HG02763 (cell line): ENCODE data around the gene CTNNBL1.
A peak's percentile ranks its signal among the peaks of the same experiment; 100 is the strongest.

ENCODE experiments used
- ATAC-seq: cut with Tn5 transposase; IDR thresholded peaks from one replicate; pipeline ENCODE4 v1.9.1; 2021; ENCODE audit warnings: mild to moderate bottlenecking, moderate library complexity; ENCODE audit not compliant: unreplicated experiment

CTNNBL1 gene

GRCh38 chr20:37913567-37914366, 219.9 kb downstream of the CTNNBL1 start:
- ATAC-seq = no peak

- ATAC-seq = no peak
Observed at GRCh38 chr20:37914367-37914671, 220.5 kb downstream of the CTNNBL1 start.

- ATAC-seq = no peak
Observed at GRCh38 chr20:37914672-37915433, 221.0 kb downstream of the CTNNBL1 start.

GRCh38 chr20:37915434-37915787, 221.6 kb downstream of the CTNNBL1 start:
- no peak for ATAC-seq

- no peak for ATAC-seq
Observed at GRCh38 chr20:37915800-37916570, 222.2 kb downstream of the CTNNBL1 start.

GRCh38 chr20:37917461-37917860, 223.6 kb downstream of the CTNNBL1 start:
- no peak for ATAC-seq

GRCh38 chr20:37918035-37918434, 224.2 kb downstream of the CTNNBL1 start:
- ATAC-seq = no peak

GRCh38 chr20:37919389-37920040, 225.7 kb downstream of the CTNNBL1 start:
- ATAC-seq = no peak

- no peak for ATAC-seq
Observed at GRCh38 chr20:37920270-37920669, 226.4 kb downstream of the CTNNBL1 start.

- no peak for ATAC-seq
Observed at GRCh38 chr20:37920679-37921322, 227.0 kb downstream of the CTNNBL1 start.

GRCh38 chr20:37921341-37921929, 227.6 kb downstream of the CTNNBL1 start:
- ATAC-seq = peak; percentile 62
